ENCODE data around the gene AP1S3. TPM values are rescaled to one million over a fixed set of nuclear protein-coding genes. Genes with fewer than 3 reads are reported as not detected.

Gene AP1S3
- polyA plus RNA-seq, 2 of the 4 experiments (the other 2 are of a cell fraction), result 42.9 to 57.0 TPM

GRCh38 chr2:223725494-223725893, 111.9 kb downstream of the AP1S3 start (continued):
- TF ChIP-seq HMGXB4 (CRISPR knock-in tag; IDR thresholded peaks at IDR 0.05; ENCODE audit: borderline replicate concordance), result no peak

- ChIA-PET CTCF (interaction anchor here (1.1 to 2.7 kb wide), 4 partner anchors 33 to 753 kb away, joined by 3 to 9 read pairs (median 7); no protein-coding TSS in a partner anchor), POLR2A (interaction anchor here (3.6 kb wide), 1 partner anchor 36 kb away, joined by 17 read pairs; no protein-coding TSS in a partner anchor)
- Histone ChIP-seq H3K4me1 (peaks cover 39% of the 10 kb centered on the region), H3K27ac (peak overlapping the region; percentile 90 to 97), H3K9me3 (no peaks in the 10 kb centered on the region), H3K4me3 (peak overlapping the region; percentile 30), H3K4me2 (peak overlapping the region; percentile 84)
- FAIRE-seq (no peak), DNase-seq (ENCODE audit: low read depth in 1 of 2, low spot score in 1 of 2) (peak in 1 of 2 experiments; percentile 20), ATAC-seq (peak; percentile 33 to 53; a peak in 4 of 6 replicates)
- WGBS (ENCODE audit: missing lambda C conversion rate), result 61% methylated on average over 4 of the region's 4 CpGs
- no peak for TF ChIP-seq CHD2 (IDR thresholded peaks at IDR 0.05; ENCODE audit: low read length, partially characterized antibody)
- no peak for TF ChIP-seq ESRRA (IDR thresholded peaks at IDR 0.05; ENCODE audit: borderline replicate concordance, low read length)
- no peak for TF ChIP-seq NPAS2 (CRISPR knock-in tag; IDR thresholded peaks at IDR 0.05; ENCODE audit: borderline replicate concordance)
- no peak for TF ChIP-seq USF2 (IDR thresholded peaks at IDR 0.05)
- no peak for TF ChIP-seq HEYL (CRISPR knock-in tag; IDR thresholded peaks at IDR 0.05)
Measured at GRCh38 chr2:223724861-223725260, 112.5 kb downstream of the AP1S3 start.

GRCh38 chr2:223723954-223724411, 113.4 kb downstream of the AP1S3 start:
- ATAC-seq (no peak), FAIRE-seq (no peak), DNase-seq (ENCODE audit: low read depth in 1 of 2, low spot score in 1 of 2) (peak in 1 of 2 experiments; percentile 38)
- CTCF ChIA-PET, result interaction anchor here (1.2 to 2.0 kb wide), 2 partner anchors 49 to 74 kb away, joined by 4 to 9 read pairs; no protein-coding TSS in a partner anchor
- Histone ChIP-seq H3K4me1 (peaks cover 39% of the 10 kb centered on the region), H3K9me3 (no peaks in the 10 kb centered on the region; the same call in 2 of the 3 replicates), H3K4me3 (no peak overlapping the region), H3K27ac (peak overlapping the region; percentile 90 to 97), H3K4me2 (peak overlapping the region; percentile 84)
- TF ChIP-seq EHF (CRISPR knock-in tag; IDR thresholded peaks at IDR 0.05), result no peak
- TF ChIP-seq KDM1A (IDR thresholded peaks at IDR 0.05; ENCODE audit: low read depth), result no peak
- no peak for TF ChIP-seq SREBF2 (IDR thresholded peaks at IDR 0.05)
- TF ChIP-seq CHD4 (IDR thresholded peaks at IDR 0.05; ENCODE audit: borderline replicate concordance), result no peak
- no peak for TF ChIP-seq HOXB13 (CRISPR knock-in tag; IDR thresholded peaks at IDR 0.05; ENCODE audit: low read depth)
- no peak for TF ChIP-seq JUNB (IDR thresholded peaks at IDR 0.05)
- no peak for TF ChIP-seq E2F6 (IDR thresholded peaks at IDR 0.05; ENCODE audit: borderline replicate concordance, low read depth)
- 91% methylated on average over 5 of the region's 5 CpGs for WGBS (ENCODE audit: missing lambda C conversion rate)
- POLR2A ChIA-PET, result no interaction called here

- H3K4me1 ChIP-seq, result peaks cover 32% of the 10 kb centered on the region
- peak overlapping the region; percentile 90 to 97; a peak in 5 of 6 replicates for H3K27ac ChIP-seq
- POLR2A ChIA-PET, result no interaction called here
- H3K4me2 ChIP-seq, result no peak overlapping the region
- TF ChIP-seq CBX2 (IDR thresholded peaks at IDR 0.05; ENCODE audit: borderline replicate concordance, low read depth), result no peak
- TF ChIP-seq CTCF (IDR thresholded peaks at IDR 0.05), result no peak
- TF ChIP-seq CEBPB (IDR thresholded peaks at IDR 0.05), result no peak
- no peak for TF ChIP-seq CHD2 (IDR thresholded peaks at IDR 0.05; ENCODE audit: low read length, partially characterized antibody)
- no peak for TF ChIP-seq KDM1A (IDR thresholded peaks at IDR 0.05; ENCODE audit: low read depth)
- TF ChIP-seq E2F6 (IDR thresholded peaks at IDR 0.05; ENCODE audit: borderline replicate concordance, low read depth), result no peak
- 94% methylated on average over 9 of the region's 9 CpGs for WGBS (ENCODE audit: missing lambda C conversion rate)
- CTCF ChIA-PET, result interaction anchor here (1.1 to 1.6 kb wide), 4 partner anchors 11 to 39 kb away, joined by 3 to 7 read pairs (median 3); no protein-coding TSS in a partner anchor
- DNase-seq (ENCODE audit: low read depth in 1 of 2, low spot score in 1 of 2) (no peak), FAIRE-seq (no peak), ATAC-seq (no peak)
- H3K4me3 ChIP-seq, result no peak overlapping the region
- H3K9me3 ChIP-seq, result peaks cover 12% of the 10 kb centered on the region; the same call in 2 of the 3 replicates
Measured at GRCh38 chr2:223722226-223722625, 115.2 kb downstream of the AP1S3 start.
